Stimulated activated CD4-positive, alpha-beta T cell treated with anti-CD3 and anti-CD28 coated beads, Interleukin-12 subunit alpha, Interleukin-12 subunit beta, amount 100 ng/mL, for 24 hours (primary cell): ENCODE data around the gene ACTR2.
"Not testable (repeated sequence)": the region's sequence is repeated elsewhere in the genome, so short reads cannot be mapped to it uniquely, and the experiment has no call there.

Experiments
- DNase-seq, 2 experiments: peaks; one replicate each; pipeline ENCODE4 v3.0.0-alpha.2; 2020; ENCODE audit warnings: low read depth in 2 of 2

ACTR2 gene

DNA sequence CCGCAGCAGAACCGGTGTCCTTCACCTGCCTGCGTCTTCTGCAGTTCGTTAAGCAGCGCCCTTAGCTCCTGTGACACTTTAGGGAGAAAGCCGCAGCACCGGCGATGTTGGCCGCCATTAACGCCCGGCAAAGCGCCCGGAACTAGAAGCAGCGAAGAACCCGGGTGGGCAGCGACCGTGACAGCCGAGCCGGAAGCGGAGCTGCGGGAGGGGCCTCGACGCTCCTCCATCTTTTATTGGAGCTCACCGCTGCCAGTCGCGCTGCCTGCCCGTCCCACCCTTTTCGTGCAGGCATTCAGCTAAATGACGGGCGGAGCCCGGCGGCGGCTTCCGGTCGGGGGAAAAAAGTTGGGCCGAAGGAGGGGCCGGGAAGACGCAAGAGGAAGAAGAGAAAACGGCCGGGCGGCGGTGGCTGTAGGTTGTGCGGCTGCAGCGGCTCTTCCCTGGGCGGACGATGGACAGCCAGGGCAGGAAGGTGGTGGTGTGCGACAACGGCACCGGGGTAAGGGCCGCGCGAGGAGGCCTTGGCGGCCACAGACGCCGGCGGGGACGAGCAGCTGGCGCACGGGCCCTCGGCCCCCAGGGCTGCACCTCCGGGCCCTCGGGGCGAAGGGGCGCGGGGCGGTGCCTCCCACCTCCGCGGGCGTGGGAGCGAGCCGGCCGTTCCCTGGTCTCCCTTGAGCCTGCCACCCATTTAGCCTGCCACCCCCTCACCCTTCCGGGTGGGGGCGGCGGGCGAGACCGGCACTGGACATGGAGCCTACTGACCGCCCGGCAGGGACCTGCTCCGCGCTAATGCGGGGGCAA is at the start of gene ACTR2:
Gene ACTR2, plus strand, starts transcription at position 376 of the 807 bp plus-strand sequence. Its CDS starts 79 bp downstream, at position 455.
- DNase-seq, result peak; percentile 90

DNA sequence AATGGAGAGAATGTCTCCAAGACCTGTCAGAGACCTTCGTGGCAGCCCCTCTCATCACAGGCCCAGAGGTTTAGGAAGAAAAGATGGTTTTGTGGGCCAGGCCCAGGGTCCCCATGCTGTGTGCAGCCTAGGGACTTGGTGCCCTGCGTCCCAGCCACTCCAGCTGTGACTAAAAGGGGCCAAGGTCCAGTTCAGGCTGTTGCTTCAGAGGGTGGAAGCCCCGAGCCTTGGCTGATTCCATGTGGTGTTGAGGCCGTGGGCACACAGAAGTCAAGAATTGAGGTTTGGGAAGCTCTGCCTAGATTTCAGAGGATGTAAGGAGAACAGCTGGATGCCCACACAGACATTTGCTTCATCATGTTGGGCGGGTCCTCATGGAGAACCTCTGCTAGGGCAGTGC is 45.1 kb upstream of the ACTR2 start:
- DNase-seq, result no peak

DNA sequence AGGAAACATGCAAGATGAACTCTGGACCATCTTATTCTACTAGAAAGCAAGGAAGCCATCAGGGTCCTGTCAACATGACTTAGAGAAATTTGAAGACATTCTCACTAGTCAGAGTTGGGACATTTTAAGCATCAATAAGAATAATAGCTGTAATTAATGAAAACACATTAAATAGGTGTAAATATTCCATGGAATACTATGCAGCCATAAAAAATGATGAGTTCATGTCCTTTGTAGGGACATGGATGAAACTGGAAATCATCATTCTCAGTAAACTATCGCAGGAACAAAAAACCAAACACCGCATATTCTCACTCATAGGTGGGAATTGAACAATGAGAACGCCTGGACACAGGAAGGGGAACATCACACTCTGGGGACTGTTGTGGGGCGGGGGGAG is 44.2 kb upstream of the ACTR2 start:
- not testable (repeated sequence) for DNase-seq

DNA sequence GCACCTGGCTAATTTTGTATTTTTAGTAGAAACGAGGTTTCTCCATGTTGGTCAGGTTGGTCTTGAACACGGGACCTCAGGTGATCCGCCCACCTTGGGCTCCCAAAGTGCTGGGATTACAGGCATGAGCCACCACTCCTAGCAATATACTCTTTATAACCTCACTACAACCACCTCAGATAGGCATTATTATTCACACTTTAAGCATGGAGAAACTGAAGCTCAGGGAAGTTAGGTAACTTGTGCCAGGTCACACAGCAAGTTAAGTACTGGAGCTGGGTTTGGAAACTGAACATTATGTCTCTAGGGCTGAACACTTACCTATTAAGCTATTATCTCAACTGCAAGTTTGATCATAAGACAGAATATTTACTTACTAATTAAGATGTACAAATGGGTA is 42.6 kb upstream of the ACTR2 start:
- no peak for DNase-seq

DNA sequence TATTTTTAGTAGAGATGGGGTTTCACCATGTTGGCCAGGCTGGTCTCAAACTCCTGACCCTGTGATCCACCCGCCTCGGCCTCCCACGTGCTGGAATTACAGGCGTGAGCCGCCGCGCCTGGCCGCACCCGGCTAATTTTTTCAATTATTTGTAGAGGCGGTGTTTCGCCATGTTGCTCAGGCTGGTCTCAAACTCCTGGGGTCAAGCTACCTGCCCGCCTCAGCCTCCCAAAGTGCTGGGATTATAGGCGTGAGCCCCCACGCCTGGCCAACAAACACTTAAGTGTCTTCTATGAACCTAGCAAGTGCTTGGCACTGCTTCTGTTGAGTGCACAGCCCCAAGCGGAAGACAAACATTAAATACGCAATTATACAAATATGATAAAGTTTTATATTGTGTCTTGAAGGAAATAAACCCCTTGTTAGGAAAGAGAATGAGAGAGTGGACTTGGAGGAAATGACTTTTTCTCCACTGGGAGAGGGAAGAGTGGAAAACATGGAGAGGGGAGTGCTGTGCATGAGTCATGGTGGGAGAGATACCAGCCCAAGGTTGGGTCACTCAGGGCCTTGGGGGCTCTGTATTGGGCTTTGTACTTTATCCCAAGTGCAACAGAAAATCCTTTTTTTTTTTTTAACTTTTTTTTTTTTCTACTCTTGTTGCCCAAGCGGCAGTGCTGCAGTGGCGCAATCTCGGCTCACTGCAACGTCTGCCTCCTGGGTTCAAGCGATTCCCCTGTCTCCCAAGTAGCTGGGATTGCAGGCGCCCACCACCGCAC is 41.4 kb upstream of the ACTR2 start:
- no peak for DNase-seq

DNA sequence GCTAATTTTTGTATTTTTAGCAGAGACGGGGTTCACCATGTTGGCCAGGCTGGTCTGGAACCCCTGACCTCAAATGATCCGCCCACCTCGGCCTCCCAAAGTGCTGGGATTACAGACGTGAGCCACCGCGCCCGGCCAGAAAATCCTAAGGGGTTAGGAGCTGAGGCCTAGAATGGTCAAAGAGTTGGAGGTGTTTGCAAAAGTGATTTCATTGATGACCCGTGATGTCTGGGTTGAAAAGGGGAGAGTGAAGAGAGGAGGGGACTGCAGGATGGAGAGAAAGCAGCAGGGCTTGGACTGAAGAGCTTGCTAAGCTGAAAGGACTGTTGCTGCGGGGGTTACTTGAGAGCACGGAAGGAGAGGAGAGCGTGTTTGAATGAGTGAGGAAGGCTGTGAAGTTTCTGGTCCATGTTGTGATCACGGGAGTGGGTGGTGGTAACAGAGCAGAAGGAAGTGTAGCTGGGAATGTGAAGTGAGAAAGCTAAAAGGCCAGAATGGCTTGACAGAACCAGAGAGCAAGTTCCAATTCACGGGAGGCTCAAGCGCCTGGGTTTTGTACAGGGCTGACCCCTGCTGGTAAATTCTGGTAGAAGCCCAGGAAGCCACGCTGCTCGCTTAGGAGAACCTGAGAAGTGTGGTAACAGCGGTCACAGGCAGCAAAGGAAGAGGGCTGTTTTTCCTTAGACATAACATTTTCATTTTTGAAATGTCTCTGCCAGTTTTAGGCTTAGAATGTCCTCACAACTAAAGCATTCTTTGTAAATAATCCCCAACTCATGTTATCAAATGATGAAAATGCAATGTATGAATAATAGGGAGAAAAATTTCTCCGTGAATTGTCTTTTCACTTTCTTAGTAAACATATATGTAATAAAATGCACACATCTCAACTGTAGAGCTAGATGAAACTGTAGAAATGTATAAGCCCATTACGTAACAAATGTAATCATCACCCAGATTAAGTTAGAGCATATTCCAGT is 40.5 kb upstream of the ACTR2 start:
- DNase-seq, result peak; percentile 17 to 52

DNA sequence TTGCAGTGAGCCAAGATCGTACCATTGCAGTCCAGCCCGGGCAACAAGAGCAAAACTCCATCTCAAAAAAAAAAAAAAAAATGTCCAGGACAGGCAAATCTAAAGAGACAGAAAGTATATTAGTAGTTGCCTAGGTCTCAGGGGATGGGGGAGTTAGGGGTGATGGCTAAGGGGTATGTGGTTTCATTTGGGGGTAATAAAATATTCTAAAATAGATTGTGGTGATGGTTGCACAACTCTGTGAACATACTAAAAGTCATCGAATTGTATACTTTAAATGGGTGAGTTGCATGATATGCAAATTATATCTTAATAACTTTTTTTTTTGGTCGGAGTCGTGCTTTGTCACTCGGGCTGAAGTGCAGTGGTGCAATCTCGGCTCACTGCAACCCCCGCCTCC is 34.2 kb upstream of the ACTR2 start:
- DNase-seq, result no peak

DNA sequence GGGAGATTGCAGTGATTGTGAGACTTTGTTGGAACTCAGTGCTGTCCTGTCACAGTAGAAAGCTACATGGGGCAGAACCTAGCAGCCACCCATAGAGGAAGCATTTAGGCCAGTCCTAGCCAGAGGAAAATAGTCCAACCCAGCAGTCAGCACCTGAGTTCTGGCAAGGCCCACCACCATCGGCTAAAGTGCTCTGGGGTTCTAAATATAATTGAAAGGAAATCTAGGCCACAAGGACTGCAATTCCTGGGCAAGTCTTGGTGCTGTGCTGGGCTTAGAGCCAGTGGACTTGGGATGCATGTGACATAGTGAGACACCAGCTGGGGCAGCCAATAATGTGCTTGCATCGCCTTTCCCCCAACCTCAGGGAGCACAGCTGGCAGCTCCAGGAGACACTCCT is 28.9 kb upstream of the ACTR2 start:
- no peak for DNase-seq

DNA sequence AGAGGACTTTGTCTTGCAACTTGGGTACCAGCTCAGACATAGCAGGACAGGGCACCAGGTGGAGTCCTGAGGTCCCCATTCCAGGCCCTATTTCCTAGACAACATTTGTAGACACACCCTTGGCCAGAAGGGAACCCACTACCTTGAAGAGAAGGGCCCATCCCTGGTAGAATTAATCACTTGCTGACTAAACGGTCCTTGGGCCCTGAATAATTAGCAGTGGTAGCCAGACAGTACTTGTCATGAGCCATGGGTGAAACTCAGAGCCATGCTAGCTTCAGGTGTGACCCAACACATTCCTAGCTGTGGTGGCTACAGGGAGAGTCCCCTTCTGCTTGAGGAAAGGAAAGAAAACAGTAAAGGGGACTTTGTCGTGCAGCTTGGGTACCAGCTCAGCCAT is 28.5 kb upstream of the ACTR2 start:
- DNase-seq, result no peak

DNA sequence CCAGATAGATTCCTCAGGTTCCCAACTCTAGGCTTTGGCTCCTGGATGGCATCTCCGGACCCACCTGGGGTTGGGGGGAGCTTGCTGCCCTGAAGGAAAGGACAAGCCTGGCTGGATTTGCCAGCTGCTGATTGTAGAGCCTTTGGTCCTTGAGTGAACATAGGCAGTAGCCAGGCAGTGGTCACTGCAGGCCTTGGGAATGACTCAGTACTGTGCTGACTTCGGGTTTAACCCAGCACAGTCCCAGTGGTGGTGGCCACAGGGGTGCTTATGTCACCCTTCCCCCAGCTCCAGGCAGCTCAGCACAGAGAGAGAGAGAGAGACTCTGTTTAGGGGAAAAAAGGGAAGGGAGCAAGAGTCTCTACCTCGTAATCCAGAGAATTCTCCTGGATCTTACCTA is 27.7 kb upstream of the ACTR2 start:
- DNase-seq, result no peak

DNA sequence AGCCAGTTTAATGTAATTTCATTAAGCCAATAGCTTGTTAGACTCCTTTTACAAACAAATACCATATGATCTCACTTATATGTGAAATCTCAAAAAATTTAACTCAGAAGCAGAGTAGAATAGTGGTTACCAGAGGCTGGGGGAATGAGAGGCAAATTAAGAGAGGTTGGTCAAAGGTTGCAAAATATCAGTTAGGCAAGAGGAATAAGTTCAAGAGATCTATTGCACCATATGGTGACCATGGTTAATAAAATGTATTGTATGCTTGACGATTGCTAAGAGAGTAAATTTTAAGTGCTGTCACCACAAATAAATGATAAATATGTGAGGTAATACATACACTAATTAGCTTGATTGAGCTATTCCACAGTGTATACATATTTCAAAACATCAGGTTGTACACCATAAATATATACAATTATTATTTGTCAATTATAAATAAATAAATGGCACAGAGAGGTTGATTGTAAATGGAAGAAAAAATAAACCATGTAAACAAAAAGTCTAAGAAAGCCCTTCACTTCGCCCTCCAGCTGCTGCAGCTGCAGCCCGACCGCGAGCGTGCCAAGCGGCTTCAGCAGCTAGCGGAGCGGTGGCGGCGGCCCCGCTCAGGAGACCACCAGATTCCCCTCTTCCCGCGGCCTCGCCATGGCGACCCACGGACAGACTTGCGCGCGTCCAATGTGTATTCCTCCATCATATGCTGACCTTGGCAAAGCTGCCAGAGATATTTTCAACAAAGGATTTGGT is 23.0 kb upstream of the ACTR2 start:
- DNase-seq, result no peak

DNA sequence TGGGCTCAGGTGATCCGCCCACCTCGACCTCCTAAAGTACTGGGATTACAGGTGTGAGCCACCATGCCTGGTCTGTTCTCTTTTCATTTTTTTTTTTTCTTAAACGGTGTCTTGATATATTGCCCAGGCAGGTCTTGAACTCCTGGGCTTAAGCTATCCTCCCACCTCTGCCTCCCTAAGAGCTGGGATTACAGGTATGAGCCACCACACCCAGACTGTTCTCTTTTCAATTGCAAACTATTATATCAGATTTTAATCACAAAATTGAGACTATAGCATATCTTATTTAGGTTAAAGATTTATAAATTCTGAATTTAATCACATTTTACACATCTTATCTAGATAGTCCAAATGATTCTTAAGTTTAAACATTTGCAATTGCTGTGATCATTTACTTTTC is 15.5 kb upstream of the ACTR2 start:
- no peak for DNase-seq

DNA sequence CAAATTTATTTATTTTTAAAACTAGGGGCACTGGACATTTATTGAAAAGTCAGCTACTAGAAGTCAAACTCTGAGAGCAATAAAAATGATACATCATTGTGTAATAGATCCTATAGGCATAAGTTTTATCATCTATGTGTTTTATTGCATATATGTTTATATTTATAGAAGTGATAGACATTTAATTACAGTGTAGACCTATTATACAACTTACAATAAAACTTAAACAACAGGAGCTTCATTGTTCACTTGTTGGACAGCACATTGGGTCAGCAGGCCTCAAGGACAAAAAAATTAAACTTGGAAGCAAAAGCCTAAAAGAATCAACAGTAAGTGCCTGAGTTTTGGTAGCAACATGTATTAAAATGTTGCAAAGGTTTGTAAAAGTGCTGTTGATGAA is 15.0 kb upstream of the ACTR2 start:
- DNase-seq, result no peak

DNA sequence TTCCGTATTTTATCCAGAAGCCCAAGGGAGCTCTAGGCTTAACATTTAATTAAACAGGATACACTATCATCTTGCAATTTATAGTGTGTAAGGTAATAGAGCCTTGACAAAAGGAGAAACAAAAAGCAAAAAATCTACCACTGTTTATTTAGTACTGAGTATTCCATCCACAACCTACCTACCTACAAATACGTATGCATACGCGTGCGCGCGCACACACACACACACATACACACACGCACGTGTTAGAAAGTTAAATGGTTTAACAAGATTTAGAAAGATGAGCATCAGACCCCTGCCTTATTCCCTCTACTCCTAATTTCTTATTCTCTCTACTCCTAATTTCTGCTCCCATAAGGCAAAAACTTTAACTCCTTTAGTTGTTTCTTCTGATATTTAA is 14.6 kb upstream of the ACTR2 start:
- no peak for DNase-seq

DNA sequence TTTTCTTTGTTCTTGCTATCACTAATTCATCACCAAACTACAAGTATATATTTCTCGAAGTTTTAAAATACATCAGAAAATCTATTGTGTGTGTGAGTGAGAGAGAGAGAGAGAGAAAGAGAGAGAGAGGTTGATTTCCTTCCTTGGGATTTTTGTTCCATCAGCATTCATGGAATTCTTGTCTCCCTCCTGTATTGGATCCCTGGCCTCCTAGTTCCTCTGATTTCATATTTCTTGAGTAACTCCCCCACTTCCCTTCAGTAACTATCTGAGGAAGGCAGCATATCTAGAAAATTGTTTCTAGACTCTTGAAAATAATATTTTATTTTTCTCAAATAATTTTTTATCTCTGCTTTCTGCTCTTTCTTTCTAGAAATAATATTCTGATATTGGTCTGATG is 13.3 kb upstream of the ACTR2 start:
- DNase-seq, result no peak

DNA sequence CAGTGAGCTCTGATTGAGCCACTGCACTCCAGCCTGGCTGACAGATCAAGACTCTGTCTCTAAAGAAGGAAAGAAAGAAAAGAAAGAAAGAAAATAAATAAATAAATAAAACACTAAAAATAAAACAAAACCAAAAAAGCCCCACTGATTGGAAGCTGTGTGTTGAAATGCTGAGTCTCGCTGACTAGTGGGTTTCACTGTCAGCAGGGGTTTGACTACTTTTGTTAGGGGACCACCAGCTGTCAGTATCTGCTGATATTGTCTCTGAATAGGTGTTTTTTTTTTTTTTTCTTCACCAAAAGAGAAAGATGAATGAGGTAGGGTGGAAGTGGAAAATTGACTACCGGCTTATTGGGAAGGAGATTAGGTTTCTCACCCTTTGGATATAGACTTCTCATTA is 12.8 kb upstream of the ACTR2 start:
- DNase-seq, result no peak

DNA sequence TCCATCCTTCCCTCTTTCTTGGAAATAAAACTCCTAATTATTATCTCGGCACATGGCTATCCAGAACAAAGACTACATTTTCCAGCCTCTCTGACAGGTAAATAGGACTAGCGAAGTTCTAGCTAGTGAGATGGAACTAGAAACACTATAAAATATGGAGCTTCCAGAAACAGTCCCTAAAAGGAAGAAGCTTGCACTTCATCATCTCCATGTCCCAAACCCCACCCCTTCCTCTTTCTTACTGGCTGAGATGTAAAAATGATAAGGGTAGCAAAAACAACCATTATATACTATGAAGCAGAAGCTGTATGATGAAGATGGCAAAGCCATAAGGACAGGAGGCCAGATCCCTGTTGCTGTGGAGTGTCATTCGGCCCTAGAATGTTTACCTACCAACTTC is 11.7 kb upstream of the ACTR2 start:
- no peak for DNase-seq

DNA sequence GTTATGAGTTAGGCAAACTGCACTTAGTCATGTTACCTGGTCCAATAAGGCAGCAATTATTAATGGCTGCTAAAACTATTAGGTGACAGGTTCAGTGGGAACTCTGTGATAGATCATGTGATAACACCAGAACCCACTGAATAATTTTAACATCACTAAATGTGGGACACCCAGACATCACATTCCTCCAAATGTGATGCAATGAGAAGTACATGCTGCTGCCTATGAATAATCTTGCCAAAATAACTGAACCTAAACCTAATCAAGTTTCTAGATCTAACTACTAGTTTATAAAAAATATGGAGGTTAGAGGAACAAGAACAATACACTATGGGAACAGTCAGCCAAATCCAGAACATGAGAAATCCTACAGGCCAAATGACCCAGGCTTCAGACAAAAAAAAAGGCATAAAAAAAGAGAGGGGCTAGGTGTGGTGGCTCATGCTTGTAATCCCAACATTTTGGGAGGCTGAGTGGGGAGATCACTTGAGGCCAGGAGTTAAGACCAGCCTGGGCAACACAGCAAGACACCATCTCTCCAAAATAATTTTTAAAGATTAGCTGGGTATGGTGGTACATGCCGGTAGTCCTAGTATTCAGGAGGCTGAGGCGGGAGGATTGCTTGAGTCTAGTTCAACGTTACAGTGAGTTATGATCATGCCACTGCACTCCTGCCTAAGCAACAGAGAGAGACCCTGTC is 7.0 kb upstream of the ACTR2 start:
- DNase-seq, result no peak

DNA sequence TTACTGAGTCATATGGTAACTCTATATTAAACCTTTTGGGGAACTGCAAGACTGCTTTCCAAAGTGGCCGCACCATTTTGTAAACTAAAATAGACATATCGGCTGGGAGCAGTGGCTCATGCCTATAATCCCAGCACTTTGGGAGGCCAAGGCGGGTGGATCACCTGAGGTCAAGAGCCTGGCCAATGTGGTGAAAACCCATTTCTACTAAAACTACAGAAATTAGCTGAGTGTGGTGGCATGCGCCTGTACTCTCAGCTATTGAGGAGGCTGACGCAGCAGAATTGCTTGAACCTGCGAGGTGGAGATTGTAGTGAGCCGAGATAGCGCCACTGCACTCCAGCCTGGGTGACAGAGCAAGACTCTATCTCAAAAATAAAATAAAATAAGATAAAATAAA is 6.4 kb upstream of the ACTR2 start:
- DNase-seq, result not testable (repeated sequence)

DNA sequence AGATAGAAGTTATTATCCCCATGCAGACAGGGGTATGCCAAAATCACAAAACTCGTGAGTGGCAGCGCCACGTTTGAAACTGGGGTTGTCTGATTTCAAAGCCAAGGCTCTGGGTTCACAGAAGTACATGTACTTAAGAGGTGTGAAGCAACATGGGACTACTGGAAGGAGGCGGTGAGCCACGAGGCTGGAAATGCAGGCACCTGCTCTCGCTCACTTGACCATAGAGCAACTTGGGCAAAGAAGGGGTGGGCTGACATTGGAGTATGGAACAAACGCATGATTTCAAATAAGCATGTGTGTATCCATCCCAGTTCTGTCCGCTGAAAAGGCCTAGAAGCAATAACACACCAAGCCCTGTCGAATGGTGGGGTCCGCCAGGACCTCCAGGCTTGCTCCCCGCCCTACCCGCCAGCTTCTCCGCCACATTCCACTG is 593 bp upstream of the ACTR2 start:
- DNase-seq, result no peak
